Left cardiac atrium (tissue), 4 donors: Measurements from ENCODE around the gene ACP7. TPM values are rescaled to one million over a fixed set of nuclear protein-coding genes. Genes with fewer than 3 reads are reported as not detected.

ENCODE experiments used
- ATAC-seq, 2 donors: fragments of 200-7000 bp; cut with Tn5 transposase; one replicate each; pipeline ENCODE4 v1.9.1; 2020; ENCODE audit warnings: mild to moderate bottlenecking in 2 of 2, moderate library complexity in 2 of 2
- DNase-seq: peaks from one replicate; pipeline ENCODE4 v3.0.0-alpha.2; 2020
- intact Hi-C, 2 donors: fragments of 100-400 bp; cut with DNase I; formaldehyde crosslinking; loops; one replicate each; pipeline versions ENCODE4 v1.14.1 to v1.15.1; 2022 to 2023
- total RNA-seq, 2 donors: library from RNA; stranded (reverse); fragmentation: NEBNext Ultra II Directional; extraction: Animal tissue kit (Norgen Biotek cat#: 25700); gene quantifications; one replicate each; pipeline ENCODE4 v1.2.1, GENCODE V29; 2021
- donor health status: DM: no; HTN: yes; CAD: no.
- donor health status: DM: no; HTN: yes; CAD: no; lungs with severe emphysema.
- donor health status: DM: yes; HTN: yes; CAD: no.
- donor health status: Dilated cardiomyopathy.

ACP7 gene
- total RNA-seq, 2 donors from 2014 or later: not detected

DNA sequence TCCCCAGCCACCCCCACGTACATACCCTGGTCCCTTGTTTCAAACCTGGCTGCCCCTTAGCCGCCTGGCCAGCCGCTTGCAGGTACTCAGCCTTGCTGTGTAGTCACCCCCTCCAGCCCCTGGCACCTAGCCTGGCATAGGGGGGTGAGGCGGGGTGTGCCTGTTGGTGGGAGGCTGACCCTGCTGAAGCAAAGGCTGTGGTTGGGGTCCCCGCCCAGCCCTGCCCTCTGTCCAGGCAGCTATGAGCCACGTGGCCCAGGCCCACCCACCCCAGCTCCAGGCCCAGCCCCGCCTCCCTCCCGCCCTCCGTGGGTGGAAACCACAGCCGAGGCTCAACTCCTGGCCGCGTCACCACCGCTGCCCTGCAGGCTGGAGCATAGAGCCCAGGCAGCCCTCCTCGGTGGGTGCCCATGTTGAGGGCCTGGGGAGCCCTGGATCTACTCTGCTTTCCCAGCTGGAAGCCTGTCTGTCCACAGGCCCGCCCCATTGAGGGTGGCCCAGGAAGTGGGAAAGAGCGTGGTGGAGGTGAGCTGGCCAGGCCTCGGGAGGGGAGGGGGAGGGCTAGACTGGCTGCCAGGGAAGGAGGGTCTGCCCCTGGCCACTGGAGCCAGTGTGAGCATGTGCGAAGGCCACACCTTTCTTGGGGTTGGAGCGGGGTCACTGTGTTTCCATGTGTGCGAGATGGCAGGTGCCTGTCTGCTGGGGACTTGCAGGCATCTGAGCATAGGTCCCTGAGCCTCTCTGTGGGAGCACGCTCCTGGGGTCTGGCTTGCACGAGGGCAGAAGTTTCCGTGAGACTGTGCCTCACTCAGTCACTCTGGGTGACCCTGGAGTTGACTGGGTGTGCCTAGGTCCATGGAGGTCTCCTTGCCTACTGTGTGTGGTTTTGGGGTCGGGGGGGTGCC lies 72.4 kb downstream of the ACP7 start:
- ATAC-seq (peak; percentile 42 to 62), DNase-seq (no peak)
- intact Hi-C loops: no loop called here

DNA sequence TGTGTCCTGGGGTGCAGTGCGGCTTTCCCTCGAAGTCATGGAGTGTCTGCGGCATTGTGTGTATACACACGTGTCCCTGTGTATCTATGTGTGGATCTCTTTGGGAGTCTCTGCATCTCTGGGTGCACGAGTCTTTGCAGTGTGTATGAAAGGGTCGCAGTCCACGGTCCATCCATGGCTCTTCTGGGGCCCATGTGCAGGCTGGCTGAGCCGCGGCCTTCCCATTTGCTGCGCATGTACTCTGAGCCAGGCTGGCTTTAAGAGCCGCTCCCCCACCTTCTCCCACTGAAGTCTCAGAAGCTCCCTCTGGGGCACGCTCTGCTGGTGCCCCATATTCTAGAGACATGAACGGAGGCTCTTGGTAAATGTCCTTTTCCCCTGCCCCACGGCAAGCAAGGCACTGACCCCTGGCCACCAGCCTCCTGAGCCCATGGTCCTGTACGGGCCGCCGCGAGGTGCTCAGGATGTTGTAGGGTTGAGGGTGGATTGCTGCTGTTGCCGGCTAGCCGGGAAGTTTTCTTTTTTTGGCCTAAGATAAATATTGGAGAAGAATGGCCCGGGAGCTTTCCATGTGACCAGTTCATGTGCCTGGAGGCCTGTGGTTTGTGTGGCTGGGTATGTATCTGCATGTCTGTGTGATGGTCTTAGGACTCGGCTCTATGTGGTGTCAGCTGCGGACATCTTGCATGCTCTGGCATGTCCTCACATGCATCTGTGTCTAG lies 73.3 kb downstream of the ACP7 start:
- ATAC-seq (no peak), DNase-seq (no peak)
- intact Hi-C loops: no loop called here

DNA sequence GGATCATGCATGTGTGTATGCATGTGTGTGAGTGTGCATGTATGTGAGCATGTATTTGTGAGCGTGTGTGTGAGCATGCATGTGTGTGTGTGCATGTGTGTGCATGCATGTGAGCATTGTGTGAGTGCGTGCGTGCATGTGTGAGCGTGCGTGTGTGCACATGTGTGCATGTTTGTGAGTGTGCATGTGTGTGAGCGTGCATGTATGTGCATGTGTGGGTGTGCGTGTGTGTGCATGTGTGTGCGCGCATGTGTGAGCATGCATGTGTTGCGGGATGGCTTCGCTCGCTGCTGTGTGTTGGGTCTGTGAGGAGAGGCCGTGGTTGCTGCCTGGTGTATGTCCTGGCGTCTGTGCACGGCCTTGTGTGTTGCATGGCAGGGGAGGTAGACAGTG lies 73.8 kb downstream of the ACP7 start:
- intact Hi-C loops: no loop called here
- DNase-seq (no peak), ATAC-seq (no peak)

DNA sequence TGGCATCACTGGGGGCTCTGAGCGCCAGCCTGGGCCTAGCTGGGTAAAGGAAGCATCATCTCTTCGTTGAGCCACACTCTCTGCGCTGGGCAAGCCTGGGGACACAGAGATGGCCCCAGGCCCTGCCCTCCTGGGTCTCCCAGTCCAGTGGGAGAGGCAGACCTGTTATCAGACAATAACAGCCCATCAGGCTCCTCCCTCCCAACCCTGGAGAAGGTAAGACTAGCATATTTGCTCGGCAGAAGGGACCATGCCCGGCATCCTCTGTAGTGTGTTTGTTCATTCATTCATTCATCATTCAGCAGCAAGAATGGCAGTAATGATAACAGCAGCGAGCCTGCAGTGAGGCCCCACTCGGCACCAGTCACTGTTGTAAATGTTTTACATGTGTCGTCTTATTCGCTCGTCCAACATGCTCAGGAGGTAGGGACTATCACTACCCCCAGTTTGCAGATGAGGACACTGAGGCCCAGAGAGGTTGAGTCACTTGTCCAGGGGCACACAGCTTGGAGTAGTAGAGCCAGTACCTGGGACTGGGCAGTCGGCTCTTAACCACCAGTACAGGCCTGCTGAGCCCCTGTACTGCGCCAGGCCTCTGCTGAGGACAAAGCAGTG lies 74.6 kb downstream of the ACP7 start:
- intact Hi-C loops: no loop called here
- DNase-seq: no peak
- no peak for ATAC-seq

DNA sequence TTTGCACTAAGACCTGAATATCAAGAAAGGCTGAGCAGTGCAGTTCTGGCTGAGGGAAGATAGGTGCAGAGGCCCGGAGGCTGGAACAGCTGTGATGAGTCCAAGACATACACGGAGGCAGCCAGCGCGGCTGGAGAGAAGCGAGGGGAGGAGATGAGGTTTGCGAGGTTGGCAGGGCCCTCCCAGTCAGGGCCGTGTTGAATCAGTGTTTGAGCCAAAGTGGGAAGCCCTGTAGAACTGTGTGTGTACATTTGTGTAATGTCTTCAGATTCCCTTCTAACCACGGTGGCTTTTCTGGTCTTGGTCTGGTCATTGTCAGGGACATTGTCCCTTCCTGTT lies 76.3 kb downstream of the ACP7 start:
- intact Hi-C loops: no loop called here
- DNase-seq (peak; percentile 75), ATAC-seq (peak; percentile 49 to 85)

Other genes starting within 250 kb of the ACP7 start
- 100 to 1,000 TPM; 179 to 185 TPM for gene HNRNPL, start 234.4 kb upstream of the ACP7 start, total RNA-seq
- 1 to 10 TPM; 4.4 to 7.6 TPM for gene RINL, start 206.1 kb upstream of the ACP7 start, total RNA-seq
- 10 to 100 TPM; 63.3 to 92.1 TPM for gene SIRT2, start 184.8 kb upstream of the ACP7 start, total RNA-seq
- gene NFKBIB, start 184.4 kb upstream of the ACP7 start, total RNA-seq: 10 to 100 TPM; 17.9 to 23.0 TPM
- gene CCER2, start 172.2 kb upstream of the ACP7 start, total RNA-seq: not detected
- gene SARS2, start 153.6 kb upstream of the ACP7 start, total RNA-seq: 10 to 100 TPM in 1 of 2 donors, 1 to 10 TPM in 1; 9.5 to 17.7 TPM
- gene MRPS12, start 153.4 kb upstream of the ACP7 start, total RNA-seq: 10 to 100 TPM; 56.2 to 69.0 TPM
- gene FBXO17, start 108.6 kb upstream of the ACP7 start, total RNA-seq: 1 to 10 TPM; 7.2 to 7.8 TPM
- gene FBXO27, start 51.8 kb upstream of the ACP7 start, total RNA-seq: 10 to 100 TPM; 19.2 to 19.8 TPM
- gene PAK4, start 41.4 kb downstream of the ACP7 start, total RNA-seq: 10 to 100 TPM; 15.8 to 17.2 TPM
- not detected for gene NCCRP1, start 112.6 kb downstream of the ACP7 start, total RNA-seq
- not detected for gene SYCN, start 119.9 kb downstream of the ACP7 start, total RNA-seq
- gene IFNL3, start 160.6 kb downstream of the ACP7 start, total RNA-seq: not detected
- gene IFNL4, start 164.5 kb downstream of the ACP7 start, total RNA-seq: not detected
- gene IFNL2, start 184.0 kb downstream of the ACP7 start, total RNA-seq: not detected
- gene IFNL1, start 212.0 kb downstream of the ACP7 start, total RNA-seq: not detected
- gene LRFN1, start 236.5 kb downstream of the ACP7 start, total RNA-seq: 1 to 10 TPM in 1 of 2 donors, under 1 TPM in 1; 0.55 to 1.4 TPM